ENCODE measurements around the gene CFAP221. TPM values are rescaled to one million over a fixed set of nuclear protein-coding genes. Genes with fewer than 3 reads are reported as not detected.

The CFAP221 gene
- total RNA-seq (2014; rRNA removed; shearing (Covaris generic)) (not detected in 2 replicates), polyA plus RNA-seq (2016; fragmentation: Nextera tagmentation; extraction: Ambion mirVana) (0.16 and 0.27 TPM in 2 replicates)

DNA sequence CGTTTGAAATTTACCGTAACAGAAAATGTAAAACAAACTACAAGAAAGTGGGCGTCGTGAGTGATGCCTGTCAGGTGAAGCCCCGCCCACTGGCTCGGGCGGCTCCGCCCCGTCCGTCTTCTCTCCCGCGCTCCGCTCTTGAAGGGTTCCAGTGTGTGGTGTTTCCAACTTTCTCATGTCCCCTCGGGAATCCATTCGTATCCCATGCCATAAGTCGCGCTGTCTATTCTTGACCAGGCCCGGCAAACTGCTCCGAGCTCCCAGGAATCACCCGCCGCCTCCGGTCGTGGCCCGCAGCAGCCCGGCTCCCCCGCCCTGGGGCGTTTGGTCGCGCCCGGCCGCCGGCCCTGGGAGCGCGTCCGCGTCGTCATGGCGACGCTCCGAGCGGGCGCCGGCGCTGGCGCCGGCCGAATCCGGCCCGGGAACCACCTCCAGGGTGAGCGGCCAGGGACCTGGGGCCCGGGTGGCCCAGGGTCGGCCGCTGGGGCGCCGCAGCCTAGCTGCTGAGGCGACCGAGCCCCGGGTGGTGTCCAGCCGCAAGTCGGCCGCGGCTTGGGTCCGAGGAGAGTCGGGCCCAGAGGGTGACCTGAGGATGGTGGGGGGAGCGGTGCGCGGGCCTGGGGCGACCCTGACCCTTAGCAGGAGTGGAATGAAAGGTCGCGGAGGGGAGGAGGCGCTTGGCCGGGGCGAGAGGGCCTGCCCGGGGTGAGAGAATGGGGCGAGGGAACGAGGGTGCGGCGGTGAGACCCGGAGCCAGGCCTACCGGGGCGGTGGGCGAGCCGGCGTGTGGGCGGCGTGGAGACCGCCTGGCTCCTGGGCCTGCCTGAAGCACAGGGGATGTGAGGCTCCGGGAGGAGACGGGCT, at the start of gene CFAP221:
Gene CFAP221, plus strand, starts transcription at position 375 of the 864 bp plus-strand sequence. CDS start 1,683 bp downstream, outside the sequence.
- peaks cover 10% of the 10 kb centered on the region for H3F3A ChIP-seq (ENCODE audit: insufficient read depth)
- 4% methylated on average over 77 to 88 of the region's 89 CpGs for WGBS, 2 experiments (ENCODE audit: low coverage in 1 of 2, low lambda C conversion rate in 2 of 2, missing lambda C conversion rate in 2 of 2)
- H3K27me3 ChIP-seq (replicated peaks; ENCODE audit: insufficient read depth) = peaks cover 15% of the 10 kb centered on the region; the same call in 1 of the 2 replicates
- no peaks in the 10 kb centered on the region for H4K20me1 ChIP-seq (ENCODE audit: insufficient read depth)
- peak within 1 kb of the TSS; percentile 68 for H3K4me2 ChIP-seq (ENCODE audit: unreplicated experiment)
- peaks cover 3% of the 10 kb centered on the region; the same call in 1 of the 2 replicates for H3K4me1 ChIP-seq (ENCODE audit: insufficient read depth)
- peak within 1 kb of the TSS; percentile 61 for H3K9ac ChIP-seq
- peak within 1 kb of the TSS; percentile 75 for H3K4me3 ChIP-seq
- in situ Hi-C loops (cut with MboI) = no loop called here
- no peaks in the 10 kb centered on the region for H3K9me2 ChIP-seq (ENCODE audit: insufficient read depth)
- H3K27ac ChIP-seq = no peak within 1 kb of the TSS
- H3K36me3 ChIP-seq (ENCODE audit: low read depth) = no peaks in the 10 kb centered on the region
- no peak for TF ChIP-seq EZH2phosphoT487 (IDR thresholded peaks at IDR 0.05; ENCODE audit: insufficient read depth, low read depth)
- no peak for TF ChIP-seq EZH2 (IDR thresholded peaks at IDR 0.05; ENCODE audit: insufficient read depth, poor library complexity, severe bottlenecking)
- no peaks in the 10 kb centered on the region for H3K79me2 ChIP-seq (ENCODE audit: insufficient read depth)
- no peaks in the 10 kb centered on the region for H3K9me3 ChIP-seq (ENCODE audit: low read depth)
- DNase-seq = peak; percentile 83
- peak within 1 kb of the TSS; percentile 79 for H2AFZ ChIP-seq

DNA sequence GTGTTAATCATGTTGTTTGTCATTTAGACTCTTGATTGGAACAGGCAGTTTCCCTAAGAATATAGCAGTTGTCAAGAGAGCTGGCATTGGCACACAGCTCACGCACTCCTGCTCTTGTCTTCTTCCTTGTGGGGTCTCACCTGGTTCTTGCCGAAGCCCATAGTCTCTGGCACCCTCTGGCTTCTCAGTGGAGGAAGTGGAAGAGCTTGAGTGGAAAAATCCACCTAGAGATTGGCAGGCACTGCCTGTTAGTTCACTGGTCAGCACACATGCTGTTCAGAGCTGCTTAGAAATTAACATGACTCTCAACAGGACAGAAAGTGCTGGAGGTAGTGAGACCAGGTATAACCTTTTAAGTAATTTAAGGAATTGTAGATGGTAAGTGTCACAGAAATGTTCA, 48.3 kb upstream of the CFAP221 start:
- Histone ChIP-seq H3K4me1 (ENCODE audit: insufficient read depth) (peaks cover 17% of the 10 kb centered on the region), H3K4me2 (ENCODE audit: unreplicated experiment) (no peak overlapping the region), H3K9me2 (ENCODE audit: insufficient read depth) (no peaks in the 10 kb centered on the region), H4K20me1 (ENCODE audit: insufficient read depth) (no peaks in the 10 kb centered on the region), H3K4me3 (no peak overlapping the region), H3K27me3 (replicated peaks; ENCODE audit: insufficient read depth) (peaks cover 60% of the 10 kb centered on the region), H3K9me3 (ENCODE audit: low read depth) (no peaks in the 10 kb centered on the region), H3F3A (ENCODE audit: insufficient read depth) (peaks cover 4% of the 10 kb centered on the region; the same call in 1 of the 2 replicates), H3K79me2 (ENCODE audit: insufficient read depth) (no peaks in the 10 kb centered on the region), H3K9ac (no peak overlapping the region), H2AFZ (no peak overlapping the region), H3K27ac (no peak overlapping the region), H3K36me3 (ENCODE audit: low read depth) (no peaks in the 10 kb centered on the region)
- WGBS, 2 experiments (ENCODE audit: low coverage in 1 of 2, low lambda C conversion rate in 2 of 2, missing lambda C conversion rate in 2 of 2) = 59 to 76% methylated on average over 2 of the region's 2 CpGs
- TF ChIP-seq EZH2phosphoT487 (IDR thresholded peaks at IDR 0.05; ENCODE audit: insufficient read depth, low read depth) (no peak), EZH2 (IDR thresholded peaks at IDR 0.05; ENCODE audit: insufficient read depth, poor library complexity, severe bottlenecking) (no peak)
- in situ Hi-C loops (cut with MboI) = no loop called here
- no peak for DNase-seq

DNA sequence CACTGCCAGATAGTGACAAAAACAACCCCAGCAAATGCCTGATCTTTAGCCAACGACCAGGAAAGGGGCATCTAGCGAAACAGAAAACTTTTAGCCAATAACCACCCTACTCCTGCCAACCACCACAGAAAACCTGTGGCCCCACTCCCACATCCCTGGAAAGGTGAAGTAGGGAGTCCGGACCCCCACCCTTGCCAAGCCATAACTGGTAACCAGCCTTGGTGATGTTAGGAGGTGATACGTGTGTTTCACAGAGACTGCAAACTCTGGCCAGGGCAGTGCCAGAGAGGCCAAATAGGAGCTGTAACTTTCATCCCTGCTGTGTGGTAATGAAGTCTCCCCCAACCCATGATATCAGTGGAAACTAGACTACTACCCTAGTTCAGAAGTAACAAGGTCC, 47.6 kb upstream of the CFAP221 start:
- no peak for DNase-seq
- H3K4me3 ChIP-seq = no peak overlapping the region
- H3K79me2 ChIP-seq (ENCODE audit: insufficient read depth) = no peaks in the 10 kb centered on the region
- TF ChIP-seq EZH2phosphoT487 (IDR thresholded peaks at IDR 0.05; ENCODE audit: insufficient read depth, low read depth) (no peak), EZH2 (IDR thresholded peaks at IDR 0.05; ENCODE audit: insufficient read depth, poor library complexity, severe bottlenecking) (no peak)
- H3F3A ChIP-seq (ENCODE audit: insufficient read depth) = peaks cover 3% of the 10 kb centered on the region; the same call in 1 of the 2 replicates
- peaks cover 60% of the 10 kb centered on the region for H3K27me3 ChIP-seq (replicated peaks; ENCODE audit: insufficient read depth)
- no peaks in the 10 kb centered on the region for H3K36me3 ChIP-seq (ENCODE audit: low read depth)
- no peak overlapping the region for H3K4me2 ChIP-seq (ENCODE audit: unreplicated experiment)
- no peaks in the 10 kb centered on the region for H3K9me2 ChIP-seq (ENCODE audit: insufficient read depth)
- no peak overlapping the region for H3K9ac ChIP-seq
- peaks cover 9% of the 10 kb centered on the region for H3K4me1 ChIP-seq (ENCODE audit: insufficient read depth)
- in situ Hi-C loops (cut with MboI) = no loop called here
- WGBS, 2 experiments (ENCODE audit: low coverage in 1 of 2, low lambda C conversion rate in 2 of 2, missing lambda C conversion rate in 2 of 2) = 37 to 44% methylated on average over 4 of the region's 4 CpGs
- H4K20me1 ChIP-seq (ENCODE audit: insufficient read depth) = no peaks in the 10 kb centered on the region
- H3K27ac ChIP-seq = no peak overlapping the region
- H2AFZ ChIP-seq = no peak overlapping the region
- H3K9me3 ChIP-seq (ENCODE audit: low read depth) = no peaks in the 10 kb centered on the region

- Histone ChIP-seq H3K36me3 (ENCODE audit: low read depth) (no peaks in the 10 kb centered on the region), H3K9me2 (ENCODE audit: insufficient read depth) (no peaks in the 10 kb centered on the region), H3K9ac (no peak overlapping the region), H3K4me2 (ENCODE audit: unreplicated experiment) (no peak overlapping the region), H3K79me2 (ENCODE audit: insufficient read depth) (no peaks in the 10 kb centered on the region), H2AFZ (no peak overlapping the region), H3K27ac (no peak overlapping the region), H3F3A (ENCODE audit: insufficient read depth) (no peaks in the 10 kb centered on the region), H3K4me3 (no peak overlapping the region), H3K27me3 (replicated peaks; ENCODE audit: insufficient read depth) (peaks cover 27% of the 10 kb centered on the region), H3K9me3 (ENCODE audit: low read depth) (no peaks in the 10 kb centered on the region), H4K20me1 (ENCODE audit: insufficient read depth) (no peaks in the 10 kb centered on the region), H3K4me1 (ENCODE audit: insufficient read depth) (no peaks in the 10 kb centered on the region)
- 43 to 51% methylated on average over 6 of the region's 6 CpGs for WGBS, 2 experiments (ENCODE audit: low coverage in 1 of 2, low lambda C conversion rate in 2 of 2, missing lambda C conversion rate in 2 of 2)
- DNase-seq = no peak
- no peak for TF ChIP-seq EZH2phosphoT487 (IDR thresholded peaks at IDR 0.05; ENCODE audit: insufficient read depth, low read depth)
- no peak for TF ChIP-seq EZH2 (IDR thresholded peaks at IDR 0.05; ENCODE audit: insufficient read depth, poor library complexity, severe bottlenecking)
- in situ Hi-C loops (cut with MboI) = no loop called here
Observed at GRCh38 chr2:119508756-119509155, 35.5 kb upstream of the CFAP221 start.

All from GM23248 (cell line).